Mucosa of rectum (tissue), 2 donors: ENCODE data around the gene TOB2.
"Not testable (repeated sequence)": the region's sequence is repeated elsewhere in the genome, so short reads cannot be mapped to it uniquely, and the experiment has no call there.

Experiments
- H3K27ac ChIP-seq, 2 donors: one replicate each; pipeline ENCODE4 v1.7.0; 2013; ENCODE audit warnings: inconsistent platforms in 2 of 2, low read depth in 2 of 2, low read length in 2 of 2
- H3K27me3 ChIP-seq, 2 donors: one replicate each; pipeline ENCODE4 v1.7.0; 2013; ENCODE audit warnings: low read length in 2 of 2; ENCODE audit not compliant: control insufficient read depth in 2 of 2, insufficient read depth in 2 of 2
- H3K36me3 ChIP-seq, 2 donors: one replicate each; pipeline ENCODE4 v1.7.0; 2013; ENCODE audit warnings: low read length in 2 of 2; ENCODE audit not compliant: control insufficient read depth in 2 of 2, insufficient read depth in 2 of 2
- H3K4me1 ChIP-seq, 2 donors: one replicate each; pipeline ENCODE4 v1.7.0; 2013; ENCODE audit warnings: low read length in 2 of 2, mild to moderate bottlenecking in 1 of 2; ENCODE audit not compliant: control insufficient read depth in 2 of 2, insufficient read depth in 2 of 2
- H3K4me3 ChIP-seq, 2 donors: one replicate each; pipeline ENCODE4 v1.7.0; 2013; ENCODE audit warnings: low read length in 2 of 2
- H3K9ac ChIP-seq, 2 donors: one replicate each; pipeline ENCODE4 v1.7.0; 2013; ENCODE audit warnings: low read length in 2 of 2, low read depth in 1 of 2, mild to moderate bottlenecking in 1 of 2
- H3K9me3 ChIP-seq, 2 donors: one replicate each; pipeline ENCODE4 v1.7.0; 2013; ENCODE audit warnings: low read length in 2 of 2; ENCODE audit not compliant: control insufficient read depth in 2 of 2
- donor health status: healthy.
- donor health status: Normal muscosa, but diverticular disease.

TOB2 gene

DNA sequence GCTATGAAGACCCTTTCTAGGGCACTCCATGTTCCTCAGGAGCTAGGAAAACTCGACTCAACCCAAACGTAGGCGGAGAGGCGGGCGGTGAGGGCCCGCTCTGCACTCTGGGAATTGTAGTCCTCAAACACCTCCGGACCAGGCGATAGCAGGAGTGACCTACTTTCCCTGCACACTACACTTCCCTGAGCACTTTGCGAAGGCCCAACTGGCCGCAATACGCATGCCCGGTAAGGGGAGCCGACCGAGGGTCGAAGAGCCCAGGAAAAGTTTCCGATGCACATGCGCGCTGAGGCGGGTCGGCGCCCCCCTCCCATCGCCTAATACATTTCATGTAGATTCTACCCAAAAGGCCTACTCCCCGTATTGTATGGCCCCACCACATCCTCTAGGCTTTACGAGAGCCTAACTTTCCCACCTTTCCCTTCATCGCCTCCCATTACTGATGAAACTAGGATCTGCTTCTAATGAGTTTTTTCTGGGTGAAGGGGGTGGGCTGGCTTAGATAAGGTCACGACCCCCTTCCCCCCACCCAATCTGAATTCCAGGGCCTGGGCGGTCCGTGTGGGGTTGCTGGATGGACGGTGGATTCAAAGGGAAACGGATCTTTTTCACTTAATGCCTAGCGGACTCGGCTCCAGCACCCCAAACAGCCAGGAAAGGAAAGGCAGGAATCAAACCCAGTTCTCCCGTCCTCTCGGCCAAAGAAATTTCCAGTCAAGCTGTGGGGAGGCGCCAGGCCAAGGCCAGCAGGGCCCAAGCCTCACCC is 2.1 kb downstream of the TOB2 start:
- H3K9me3 ChIP-seq = no peaks in the 10 kb centered on the region
- no peaks in the 10 kb centered on the region for H3K27me3 ChIP-seq
- H3K4me3 ChIP-seq = peak overlapping the region; percentile 86 to 89
- H3K9ac ChIP-seq = peak overlapping the region; percentile 95 to 97
- peak overlapping the region; percentile 100 for H3K27ac ChIP-seq
- peaks cover 6 to 9% of the 10 kb centered on the region in 2 donors for H3K36me3 ChIP-seq
- H3K4me1 ChIP-seq = peaks cover 13 to 18% of the 10 kb centered on the region in 2 donors

DNA sequence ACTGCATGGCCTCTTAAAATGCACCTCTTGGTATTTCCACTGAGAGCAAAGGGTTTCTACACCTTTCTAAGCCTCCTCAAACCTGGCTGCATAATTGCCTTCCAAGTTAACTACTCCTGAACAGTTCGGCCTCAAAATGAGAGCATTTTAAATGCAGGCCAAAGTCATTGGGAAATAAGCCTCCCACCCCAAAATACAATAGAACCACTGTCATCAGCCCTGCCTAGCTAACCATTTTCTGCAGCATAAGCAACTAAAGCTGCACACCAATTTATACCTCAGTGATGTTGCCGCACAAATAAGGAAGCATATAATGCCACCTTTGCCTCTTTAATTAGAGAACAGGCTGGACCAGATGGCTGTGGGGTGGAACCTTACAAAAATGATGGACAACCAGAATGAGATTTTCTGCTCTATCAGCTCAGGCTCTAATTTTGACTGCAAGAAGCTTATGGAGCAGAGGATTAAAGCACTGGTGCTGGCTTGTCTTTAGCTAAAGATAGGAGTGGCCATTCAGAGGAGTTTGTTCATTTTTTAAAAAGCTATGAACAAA is 4.3 kb downstream of the TOB2 start:
- no peak overlapping the region for H3K4me3 ChIP-seq
- H3K9ac ChIP-seq = no peak overlapping the region

DNA sequence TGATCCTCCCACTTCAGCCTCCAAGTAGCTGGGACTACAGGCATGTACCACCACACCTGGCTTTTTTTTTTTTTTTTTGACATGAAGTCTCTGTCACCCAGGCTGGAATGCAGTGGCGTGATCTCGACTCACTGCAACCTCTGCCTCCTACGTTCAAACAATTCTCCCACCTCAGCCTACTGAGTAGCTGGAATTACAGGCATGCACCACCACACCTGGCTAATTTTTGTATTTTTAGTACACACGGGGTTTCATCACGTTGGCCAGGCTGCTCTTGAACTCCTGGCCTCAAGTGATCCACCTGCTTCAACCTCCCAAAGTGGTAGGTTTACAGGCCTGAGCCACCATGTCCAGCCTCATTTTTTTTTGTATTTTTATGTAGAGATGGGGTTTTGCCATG is 6.1 kb downstream of the TOB2 start:
- H3K4me1 ChIP-seq = peaks cover 12 to 13% of the 10 kb centered on the region in 2 donors
- not testable (repeated sequence) for H3K9ac ChIP-seq, H3K27me3 ChIP-seq, H3K4me3 ChIP-seq, H3K27ac ChIP-seq, H3K9me3 ChIP-seq
- H3K36me3 ChIP-seq = peaks cover 28 to 29% of the 10 kb centered on the region in 2 donors

More for the DNA sequence above, 4.3 kb downstream of the TOB2 start:
- Histone ChIP-seq H3K36me3 (peaks cover 10 to 12% of the 10 kb centered on the region in 2 donors), H3K27ac (no peak overlapping the region), H3K4me1 (peaks cover 12 to 13% of the 10 kb centered on the region in 2 donors), H3K9me3 (no peaks in the 10 kb centered on the region), H3K27me3 (no peaks in the 10 kb centered on the region)

DNA sequence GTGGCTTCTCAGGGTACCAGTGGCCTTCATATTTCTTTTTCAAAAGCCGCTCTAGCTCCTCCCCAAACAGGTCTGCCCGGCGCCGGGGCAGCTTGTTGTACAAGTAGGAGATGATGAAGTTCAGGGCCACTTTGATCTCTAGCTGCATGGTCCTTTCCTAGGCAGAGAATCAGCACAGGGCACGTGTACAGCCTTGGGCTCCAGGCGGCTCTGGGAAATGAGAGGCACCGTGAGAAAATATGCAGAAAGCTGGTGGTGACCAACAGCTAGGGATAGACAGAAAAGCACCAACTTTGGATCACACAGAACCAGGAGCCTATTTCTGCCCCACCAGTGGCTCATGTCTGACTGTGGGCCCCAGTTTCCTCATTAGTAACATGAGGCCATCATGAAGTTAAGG is 9.4 kb downstream of the TOB2 start:
- peaks cover 2 to 4% of the 10 kb centered on the region in 2 donors for H3K4me1 ChIP-seq
- H3K9ac ChIP-seq = no peak overlapping the region
- no peak overlapping the region for H3K27ac ChIP-seq
- H3K36me3 ChIP-seq = peaks cover 40 to 43% of the 10 kb centered on the region in 2 donors
- no peak overlapping the region for H3K4me3 ChIP-seq
- no peaks in the 10 kb centered on the region for H3K27me3 ChIP-seq
- H3K9me3 ChIP-seq = no peaks in the 10 kb centered on the region

DNA sequence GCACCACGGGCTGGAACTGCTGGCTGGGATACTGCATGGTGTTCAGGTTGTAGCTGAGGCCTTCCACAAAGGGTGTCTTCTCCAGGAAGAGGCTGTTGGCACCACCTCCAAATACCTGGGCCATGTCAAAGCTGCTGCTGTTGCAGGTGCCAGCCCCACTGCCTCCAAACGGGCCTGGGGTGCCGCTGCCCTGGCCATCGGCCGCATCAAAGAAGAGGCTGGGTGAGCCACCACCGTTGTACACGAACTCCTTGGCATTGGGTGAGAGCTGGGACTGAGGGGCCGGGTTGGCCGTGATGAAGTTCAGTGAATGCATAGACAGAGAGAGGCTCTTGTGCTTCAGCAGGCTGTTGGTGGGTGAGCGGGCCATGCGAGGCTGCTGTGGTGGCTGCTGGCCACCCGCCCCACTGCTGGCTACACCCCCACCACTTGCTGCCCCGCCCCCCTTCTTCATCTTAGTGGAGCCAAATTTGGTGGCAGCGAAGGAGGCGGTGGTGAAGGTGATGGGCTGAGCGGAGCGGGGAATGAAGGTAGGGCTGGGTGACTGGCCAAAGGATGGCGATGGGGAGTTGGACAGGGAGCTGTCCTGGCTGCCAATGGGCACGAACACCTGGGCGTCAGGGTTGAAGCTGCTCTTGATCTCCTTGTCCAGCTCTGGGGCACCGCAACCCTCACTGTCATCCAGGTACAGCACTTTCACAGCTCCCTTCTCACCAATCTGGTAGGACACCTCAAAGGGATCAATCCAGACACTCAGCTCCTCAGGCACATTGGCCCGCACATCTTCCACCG is 10.1 kb downstream of the TOB2 start:
- H3K4me3 ChIP-seq = no peak overlapping the region
- peaks cover 40 to 46% of the 10 kb centered on the region in 2 donors for H3K36me3 ChIP-seq
- no peaks in the 10 kb centered on the region for H3K9me3 ChIP-seq
- no peaks in the 10 kb centered on the region for H3K27me3 ChIP-seq
- no peaks in the 10 kb centered on the region for H3K4me1 ChIP-seq
- no peak overlapping the region for H3K27ac ChIP-seq
- no peak overlapping the region for H3K9ac ChIP-seq

DNA sequence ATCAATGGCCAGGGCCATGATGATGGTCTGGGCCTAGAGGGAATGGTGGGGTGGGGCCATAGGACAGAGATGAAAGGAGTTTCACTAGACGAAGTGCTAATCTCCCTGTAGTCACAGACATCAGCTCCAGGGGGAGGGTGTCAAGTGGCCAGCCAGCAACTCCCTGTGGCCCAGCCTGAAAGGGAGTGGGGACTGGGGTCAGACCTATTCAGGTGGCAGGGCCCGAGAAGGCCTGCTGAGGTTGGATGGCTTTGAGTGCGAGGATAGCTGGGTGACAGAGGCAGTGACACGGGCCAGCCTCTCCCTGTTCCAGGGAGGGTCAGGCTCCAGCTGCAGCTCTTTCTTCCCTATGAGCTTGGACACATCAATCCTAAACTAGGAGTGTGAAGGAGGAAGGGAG is 11.0 kb downstream of the TOB2 start:
- Histone ChIP-seq H3K9ac (no peak overlapping the region), H3K4me1 (no peaks in the 10 kb centered on the region), H3K36me3 (peaks cover 43 to 47% of the 10 kb centered on the region in 2 donors), H3K27ac (no peak overlapping the region), H3K9me3 (no peaks in the 10 kb centered on the region), H3K4me3 (no peak overlapping the region), H3K27me3 (no peaks in the 10 kb centered on the region)

- H3K4me3 ChIP-seq, H3K4me1 ChIP-seq, H3K9me3 ChIP-seq, H3K9ac ChIP-seq, H3K27me3 ChIP-seq, H3K27ac ChIP-seq: not testable (repeated sequence)
- H3K36me3 ChIP-seq = peaks cover 41 to 44% of the 10 kb centered on the region in 2 donors
Observed at GRCh38 chr22:41434361-41435003, 12.1 kb downstream of the TOB2 start.

DNA sequence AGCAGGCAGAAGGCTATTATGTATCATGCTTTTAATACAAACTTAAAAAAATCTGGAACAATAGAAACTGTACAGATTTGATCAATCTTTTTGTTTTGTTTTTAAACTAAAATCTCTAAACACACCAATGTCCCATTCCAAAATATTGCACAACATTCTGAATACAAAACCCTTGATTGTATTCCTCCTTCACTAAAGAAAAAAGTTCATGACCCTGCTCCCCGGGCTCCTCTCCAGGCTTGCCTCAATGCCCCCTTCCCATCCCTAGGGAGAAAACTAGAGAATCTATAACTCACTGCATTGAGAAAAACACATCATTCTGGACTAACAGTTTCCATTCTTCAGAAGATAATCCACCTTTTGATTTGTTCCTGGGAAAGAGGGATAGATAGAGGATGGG is 13.1 kb downstream of the TOB2 start:
- not testable (repeated sequence) for H3K27ac ChIP-seq, H3K4me1 ChIP-seq
- H3K36me3 ChIP-seq = peaks cover 40 to 41% of the 10 kb centered on the region in 2 donors

GRCh38 chr22:41431656-41432055 is 14.9 kb downstream of the TOB2 start:
- H3K27me3 ChIP-seq = no peaks in the 10 kb centered on the region
- no peaks in the 10 kb centered on the region for H3K4me1 ChIP-seq
- no peaks in the 10 kb centered on the region for H3K9me3 ChIP-seq
- H3K9ac ChIP-seq = no peak overlapping the region
- no peak overlapping the region for H3K27ac ChIP-seq
- no peak overlapping the region for H3K4me3 ChIP-seq
- H3K36me3 ChIP-seq = peaks cover 34 to 36% of the 10 kb centered on the region in 2 donors

More for the DNA sequence above, 13.1 kb downstream of the TOB2 start:
- H3K9ac ChIP-seq, H3K27me3 ChIP-seq, H3K4me3 ChIP-seq, H3K9me3 ChIP-seq: not testable (repeated sequence)

DNA sequence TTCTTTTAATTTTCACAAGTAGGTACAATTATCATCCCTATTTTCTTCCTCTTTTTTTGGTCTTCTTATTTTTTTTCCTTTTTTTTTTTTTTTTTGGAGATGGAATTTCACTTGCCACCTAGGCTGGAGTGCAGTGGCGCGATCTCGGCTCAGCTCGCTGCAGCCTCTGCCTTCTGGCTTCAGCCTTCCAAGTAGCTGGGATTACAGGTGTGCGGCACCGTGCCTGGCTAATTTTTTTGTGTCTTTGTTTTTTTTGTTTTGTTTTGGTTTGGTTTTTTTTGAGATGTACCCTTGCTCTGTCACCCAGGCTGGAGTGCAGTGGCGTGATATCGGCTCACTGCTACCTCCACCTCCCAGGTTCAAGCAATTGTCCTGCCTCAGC is 16.7 kb downstream of the TOB2 start:
- H3K9ac ChIP-seq = no peak overlapping the region

More for the DNA sequence above, 16.7 kb downstream of the TOB2 start:
- Histone ChIP-seq H3K9me3 (no peaks in the 10 kb centered on the region), H3K36me3 (peaks cover 21 to 23% of the 10 kb centered on the region in 2 donors), H3K27me3 (no peaks in the 10 kb centered on the region), H3K4me3 (no peak overlapping the region), H3K4me1 (no peaks in the 10 kb centered on the region), H3K27ac (no peak overlapping the region)
